HG03039 (cell line): Measurements from ENCODE around the gene CELF1.

Source experiments
- ATAC-seq: cut with Tn5 transposase; IDR thresholded peaks from one replicate; pipeline ENCODE4 v1.9.1; 2021; ENCODE audit warnings: mild to moderate bottlenecking, moderate library complexity; ENCODE audit not compliant: unreplicated experiment

Gene CELF1

GRCh38 chr11:47451990-47452389, 100.9 kb downstream of the CELF1 start:
- no peak for ATAC-seq

- no peak for ATAC-seq
Observed at GRCh38 chr11:47451436-47451835, 101.5 kb downstream of the CELF1 start.

- ATAC-seq, result no peak
Observed at GRCh38 chr11:47449541-47449940, 103.4 kb downstream of the CELF1 start.

- no peak for ATAC-seq
Observed at GRCh38 chr11:47448566-47449427, 104.1 kb downstream of the CELF1 start, which contains the start of gene RAPSN. Gene RAPSN (minus strand): TSS chr11:47449136. CDS start chr11:47448964, 172 bp downstream.

- ATAC-seq, result no peak
Observed at GRCh38 chr11:47447906-47448305, 105.0 kb downstream of the CELF1 start.

- no peak for ATAC-seq
Observed at GRCh38 chr11:47446833-47447232, 106.1 kb downstream of the CELF1 start.

GRCh38 chr11:47445840-47446239, 107.1 kb downstream of the CELF1 start:
- ATAC-seq, result no peak

GRCh38 chr11:47443817-47444216, 109.1 kb downstream of the CELF1 start:
- no peak for ATAC-seq

GRCh38 chr11:47443028-47443700, 109.8 kb downstream of the CELF1 start:
- no peak for ATAC-seq

- no peak for ATAC-seq
Observed at GRCh38 chr11:47442514-47442913, 110.4 kb downstream of the CELF1 start.

GRCh38 chr11:47441421-47441820, 111.5 kb downstream of the CELF1 start:
- no peak for ATAC-seq

- ATAC-seq, result no peak
Observed at GRCh38 chr11:47440054-47440476, 112.9 kb downstream of the CELF1 start.

GRCh38 chr11:47438721-47439120, 114.2 kb downstream of the CELF1 start:
- no peak for ATAC-seq

- ATAC-seq, result no peak
Observed at GRCh38 chr11:47437746-47438418, 115.0 kb downstream of the CELF1 start.

- ATAC-seq, result no peak
Observed at GRCh38 chr11:47437218-47437745, 115.7 kb downstream of the CELF1 start.

- no peak for ATAC-seq
Observed at GRCh38 chr11:47436726-47437125, 116.2 kb downstream of the CELF1 start.

GRCh38 chr11:47435687-47436086, 117.2 kb downstream of the CELF1 start:
- no peak for ATAC-seq

GRCh38 chr11:47434011-47434786, 118.7 kb downstream of the CELF1 start:
- no peak for ATAC-seq

GRCh38 chr11:47433157-47433556, 119.8 kb downstream of the CELF1 start:
- ATAC-seq, result no peak

- no peak for ATAC-seq
Observed at GRCh38 chr11:47431356-47432083, 121.4 kb downstream of the CELF1 start.
